Peyer's patch (tissue), 4 donors: ENCODE results near the gene C10orf71.

ENCODE experiments used
- CTCF ChIP-seq, 6 experiments: fragments of 450-650 bp in 4 of 6; fragments of 200-600 bp in 2 of 6; sonication (generic) in 1 of 6; IDR thresholded peaks; one replicate each; pipeline ENCODE4 v1.5.1; 2017 to 2019; ENCODE audit warnings: antibody characterized with exemption in 6 of 6, mild to moderate bottlenecking in 3 of 6, moderate library complexity in 1 of 6
- POLR2A ChIP-seq, 2 donors: fragments of 450-650 bp; IDR thresholded peaks; one replicate each; pipeline ENCODE4 v1.5.1; 2017; ENCODE audit warnings: antibody characterized with exemption in 2 of 2, mild to moderate bottlenecking in 2 of 2, moderate library complexity in 2 of 2

- TF ChIP-seq CTCF (IDR thresholded peaks at IDR 0.05) (no peak), POLR2A (IDR thresholded peaks at IDR 0.05) (no peak)
Measured at GRCh38 chr10:49338604-49339003, 39.6 kb downstream of the C10orf71 start.
